NCI-H2196 (cell line): ENCODE results near the gene ZC3H4.

ENCODE experiments used
- DNase-seq: peaks from one replicate; lab custom pipeline; 2025; ENCODE audit not compliant: unreplicated experiment; lab: John Stamatoyannopoulos, UW

The ZC3H4 gene

GRCh38 chr19:47134545-47134944, 21.0 kb upstream of the ZC3H4 start:
- no peak for DNase-seq

DNA sequence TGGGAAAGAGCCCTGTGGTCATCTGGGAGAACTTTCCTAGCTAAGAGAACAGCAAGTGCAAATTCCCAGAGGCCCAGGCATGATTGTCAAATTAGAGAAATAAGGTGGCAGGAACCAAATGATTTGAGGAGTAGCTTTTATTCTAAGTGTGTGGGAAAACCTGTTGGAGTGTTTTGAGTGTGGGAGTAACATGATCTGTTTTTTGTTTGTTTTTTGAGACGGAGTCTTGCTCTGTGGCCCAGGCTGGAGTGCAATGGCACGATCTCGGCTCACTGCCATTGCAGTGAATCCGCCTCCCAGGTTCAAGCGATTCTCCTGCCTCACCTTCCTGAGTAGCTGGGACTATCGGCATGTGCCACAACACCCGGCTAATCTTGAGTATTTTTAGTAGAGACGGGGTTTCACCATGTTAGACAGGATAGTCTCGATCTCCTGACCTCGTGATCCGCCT, 19.5 kb upstream of the ZC3H4 start:
- no peak for DNase-seq

DNA sequence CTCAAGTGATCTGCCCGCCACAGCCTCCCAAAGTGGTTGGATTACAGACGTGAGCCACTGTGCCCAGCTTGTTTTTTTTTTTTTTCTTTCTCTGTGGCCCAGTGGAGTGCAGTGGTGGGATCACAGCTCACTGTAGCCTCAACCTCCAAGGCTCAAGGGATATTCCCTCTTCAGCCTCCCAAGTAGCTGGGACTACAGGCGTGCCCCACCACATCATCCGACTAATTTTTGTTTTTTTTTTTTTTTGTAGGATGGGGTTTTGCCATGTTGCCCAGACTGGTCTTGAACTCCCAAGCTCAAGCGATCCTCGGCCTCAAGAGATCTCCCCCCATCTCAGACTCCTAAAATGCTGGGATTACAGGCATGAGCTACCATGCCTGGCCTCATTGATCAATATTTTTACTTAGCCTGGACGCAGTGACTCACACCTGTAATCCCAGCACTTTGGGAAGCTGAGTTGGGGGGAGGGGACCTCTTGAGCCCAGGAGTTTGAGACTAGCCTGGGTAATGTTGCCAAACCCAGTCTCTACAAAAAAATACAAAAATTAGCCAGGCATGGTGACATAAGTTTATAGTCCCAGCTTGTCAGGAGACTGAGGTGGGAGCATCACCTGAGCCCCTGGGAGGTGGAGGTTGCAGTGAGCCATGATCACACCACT, 18.7 kb upstream of the ZC3H4 start:
- DNase-seq: no peak

DNA sequence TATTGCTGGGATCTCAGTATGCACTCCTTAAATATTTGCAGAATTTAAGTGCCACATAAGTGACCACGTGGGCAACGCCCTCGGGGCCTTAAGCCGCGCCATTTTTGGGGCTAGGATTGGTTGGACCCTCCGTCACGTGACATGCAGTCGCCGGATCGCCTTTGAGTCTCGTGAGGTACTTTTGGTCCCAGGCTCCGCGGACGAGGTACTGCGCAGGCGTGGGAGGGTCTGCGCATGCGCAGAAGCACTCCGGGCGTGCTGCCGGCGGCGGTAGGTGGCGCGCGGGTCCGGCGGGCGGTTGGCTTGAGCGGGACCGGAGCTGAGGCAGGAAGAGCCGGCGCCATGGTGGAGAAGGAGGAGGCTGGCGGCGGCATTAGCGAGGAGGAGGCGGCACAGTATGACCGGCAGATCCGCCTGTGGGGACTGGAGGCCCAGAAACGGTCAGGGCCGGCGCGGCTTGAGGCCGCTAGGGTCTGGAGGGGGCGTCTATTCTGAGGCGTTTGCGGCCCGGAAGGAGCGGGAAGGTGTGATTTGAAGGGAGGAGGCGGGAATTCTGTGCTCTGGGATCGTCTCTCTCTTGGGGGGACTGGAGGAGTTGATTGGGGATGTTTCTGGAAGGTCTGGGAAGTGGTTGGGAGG, 17.1 kb upstream of the ZC3H4 start, which contains the start of gene SAE1:
SAE1 (plus strand) TSS at position 247 of the 639 bp plus-strand sequence; CDS start at position 343, 96 bp downstream.
- DNase-seq: peak; percentile 100

DNA sequence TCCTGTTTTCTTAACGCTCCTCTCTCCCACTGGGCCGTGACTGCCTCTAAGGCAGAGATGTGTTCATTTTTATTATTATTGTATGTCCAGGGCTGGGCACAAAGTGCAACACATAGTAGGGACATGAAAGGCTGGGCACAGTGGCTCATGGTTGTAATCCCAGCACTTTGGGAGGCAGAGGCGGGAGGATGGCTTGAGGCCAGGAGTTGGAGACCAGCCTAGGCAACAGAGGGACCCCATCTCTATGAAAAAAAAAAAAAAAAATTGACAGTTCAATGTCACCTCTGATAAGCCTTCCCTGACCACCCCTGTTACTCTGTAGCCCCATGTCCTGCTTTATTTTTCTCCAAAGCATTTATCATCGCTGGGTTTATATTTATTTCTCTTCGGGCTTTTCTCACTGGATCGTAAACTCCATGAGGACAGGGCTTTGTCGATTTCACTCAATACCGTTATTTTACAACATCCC, 16.6 kb upstream of the ZC3H4 start:
- no peak for DNase-seq

DNA sequence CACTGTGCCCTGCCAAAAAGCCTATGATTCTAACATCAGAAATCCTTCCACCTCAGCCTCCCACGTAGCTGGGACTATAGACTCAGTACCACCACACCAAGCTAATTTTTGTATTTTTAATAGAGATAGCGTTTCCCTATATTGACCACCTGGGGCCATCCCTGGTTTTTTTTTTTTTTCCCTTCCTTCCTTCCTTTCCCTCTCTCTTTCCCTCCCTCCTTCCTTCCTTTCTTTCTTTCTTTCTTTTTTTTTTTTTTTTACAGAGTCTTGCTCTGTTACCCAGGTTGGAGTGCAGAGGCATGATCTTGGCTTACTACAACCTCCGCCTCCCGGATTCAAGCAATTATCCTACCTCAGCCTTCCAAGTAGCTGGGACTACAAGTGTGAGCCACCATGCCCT, 16.0 kb upstream of the ZC3H4 start:
- DNase-seq: no peak

DNA sequence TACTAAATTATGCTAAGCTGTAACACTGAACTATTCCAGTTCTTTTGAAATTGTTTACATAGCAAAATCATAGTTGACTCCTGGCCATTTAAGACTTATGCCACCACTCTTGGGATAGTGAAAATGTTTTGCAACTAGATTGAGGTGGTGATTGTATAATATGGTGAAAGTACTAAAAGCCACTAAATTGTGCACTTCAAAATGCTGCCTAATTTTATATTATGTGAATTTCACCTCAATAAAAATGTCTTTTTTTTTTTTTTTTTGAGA, 12.0 kb upstream of the ZC3H4 start:
- no peak for DNase-seq

DNA sequence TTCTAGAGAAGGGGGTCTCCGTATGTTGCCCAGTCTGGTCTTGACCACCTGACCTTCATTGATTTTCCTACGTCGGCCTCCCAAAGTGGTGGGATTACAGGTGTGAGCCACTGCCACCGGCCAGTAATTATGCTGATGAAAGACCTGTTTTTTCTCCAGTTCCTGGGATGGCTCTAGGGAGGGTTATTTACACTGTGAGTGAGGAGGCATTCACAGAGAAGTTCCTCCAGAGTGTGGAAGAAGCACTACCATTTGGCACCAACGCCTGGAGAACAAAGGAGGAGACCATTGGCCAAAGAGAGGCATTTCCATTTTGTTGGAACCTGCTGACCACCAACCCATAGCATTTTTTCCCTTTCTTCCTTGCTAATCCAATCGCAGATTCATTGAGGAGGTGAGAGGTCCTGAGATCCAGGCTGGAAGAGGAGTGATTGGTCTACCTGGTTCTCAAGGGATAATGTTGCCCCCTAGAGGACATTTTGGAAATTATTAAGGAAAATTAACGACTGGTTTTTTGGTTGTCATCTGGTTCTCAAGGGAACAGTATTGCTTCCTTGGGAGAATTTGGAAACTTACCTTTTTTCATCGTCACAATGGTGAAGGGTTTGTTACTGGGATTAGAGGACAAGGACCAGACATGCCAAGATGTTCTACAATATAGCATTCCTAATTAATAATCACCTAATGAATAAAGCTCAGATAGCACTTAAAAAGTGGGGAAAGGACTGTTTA, 11.5 kb upstream of the ZC3H4 start:
- DNase-seq: peak; percentile 91

DNA sequence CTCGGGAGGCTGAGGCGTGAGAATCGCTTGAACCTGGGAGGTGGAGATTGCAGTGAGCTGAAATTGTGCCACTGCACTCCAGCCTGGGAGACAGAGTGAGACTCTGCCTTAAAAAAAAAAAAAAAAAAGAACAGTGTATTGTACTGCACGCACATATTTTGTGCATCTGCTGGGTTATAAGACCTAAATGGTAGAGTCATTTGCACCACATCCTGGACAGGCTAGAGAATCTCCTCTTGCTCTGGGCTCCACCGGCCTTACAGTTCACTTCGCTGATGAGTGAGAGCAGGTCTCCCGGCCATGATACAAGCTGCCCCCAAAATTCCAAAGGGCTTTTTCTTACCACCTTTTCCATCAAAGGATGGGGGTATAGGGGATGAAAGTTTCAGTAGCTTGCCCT, 9.8 kb upstream of the ZC3H4 start:
- no peak for DNase-seq

GRCh38 chr19:47122359-47123335, 9.1 kb upstream of the ZC3H4 start:
- no peak for DNase-seq

GRCh38 chr19:47120470-47121067, 7.0 kb upstream of the ZC3H4 start:
- DNase-seq: no peak

GRCh38 chr19:47113850-47114651, 475 bp upstream of the ZC3H4 start:
- DNase-seq: no peak

GRCh38 chr19:47112166-47112996, 1.2 kb downstream of the ZC3H4 start:
- DNase-seq: peak; percentile 88

- DNase-seq: no peak
These were observed 1.9 kb downstream of the ZC3H4 start for GRCh38 chr19:47111682-47112165.

GRCh38 chr19:47111006-47111621, 2.5 kb downstream of the ZC3H4 start:
- no peak for DNase-seq

DNA sequence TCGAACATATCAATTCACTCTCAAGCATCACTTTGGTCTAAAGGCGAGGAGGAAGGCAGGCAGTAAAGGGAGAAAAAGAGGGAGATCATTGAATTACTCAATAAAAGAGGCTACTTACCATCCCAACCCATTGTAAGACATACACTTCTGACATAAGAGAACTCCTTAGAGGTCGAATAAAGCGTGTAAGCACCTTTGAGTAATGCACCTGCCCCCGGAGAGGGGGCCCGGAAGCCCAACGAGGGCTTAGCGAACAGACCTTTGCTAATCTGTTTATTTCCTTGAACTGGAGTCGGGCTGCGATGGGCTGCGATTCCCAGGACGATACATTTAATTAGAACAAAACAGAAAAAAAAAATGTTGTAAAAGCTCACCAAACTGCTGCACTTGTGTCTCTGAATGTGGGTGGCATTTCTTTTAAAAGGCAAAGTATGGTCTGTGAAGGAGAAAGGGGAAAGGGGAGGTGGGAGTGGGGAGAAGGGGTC, 3.0 kb downstream of the ZC3H4 start:
- no peak for DNase-seq

DNA sequence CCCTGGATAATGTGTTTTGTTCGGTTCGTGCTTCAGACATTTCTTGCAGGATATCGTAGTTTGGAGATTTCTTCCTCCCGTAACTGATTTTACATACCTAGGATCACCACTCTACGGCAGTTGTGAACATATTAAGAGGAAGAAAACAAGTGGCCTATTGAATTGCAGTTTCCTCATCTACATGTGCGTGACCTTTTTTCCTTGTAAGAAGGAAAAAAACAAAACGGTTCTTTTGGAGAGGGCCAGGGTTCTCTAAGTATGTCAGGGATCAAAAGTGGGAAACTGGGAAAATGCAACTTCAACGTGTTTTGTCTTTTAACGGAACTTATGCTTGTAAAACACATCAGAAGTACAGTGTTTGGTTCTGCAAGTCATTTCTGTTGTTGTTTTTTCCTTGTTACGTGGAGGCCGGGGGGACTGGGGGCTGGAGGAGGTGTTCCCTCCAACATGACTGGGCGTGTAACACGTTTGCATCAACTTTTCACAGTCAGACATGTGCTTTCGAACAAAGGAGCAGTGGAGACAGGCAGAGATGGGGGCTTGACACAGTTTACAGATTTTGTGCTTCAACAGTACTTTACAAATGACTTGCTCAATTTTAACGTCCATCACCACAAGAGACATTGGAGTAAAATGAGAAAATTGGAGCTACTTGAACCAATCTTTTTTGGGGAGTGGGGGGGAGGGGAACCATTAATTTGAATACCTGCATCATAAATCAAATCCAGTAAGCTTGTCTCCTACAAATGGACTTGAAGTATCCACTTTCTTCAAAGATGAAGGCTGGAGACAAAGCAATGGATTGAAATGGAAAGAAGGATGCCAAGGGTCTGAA, 3.8 kb downstream of the ZC3H4 start:
- DNase-seq: no peak
